Panc1 (cell line): ENCODE results near the gene CKAP5. TPM values are rescaled to one million over a fixed set of nuclear protein-coding genes. Genes with fewer than 3 reads are reported as not detected.

ENCODE experiments used
- ATAC-seq: fragments of 200-7000 bp; cut with Tn5 transposase; 2 replicates; pipeline ENCODE4 v1.9.1; 2020; ENCODE audit warnings: mild to moderate bottlenecking, moderate library complexity
- BruUV-seq: library from RNA; stranded (reverse); fragments of 400-500 nt; replicated peaks from 2 replicates; lab custom pipeline; 2021; lab: Mats Ljungman, UMichigan
- CTCF ChIA-PET: fragments of 300-600 bp; sonication (Branson Sonifier 250); formaldehyde crosslinking; loops from one replicate; lab custom pipeline; 2022; ENCODE audit warnings: antibody characterized with exemption; lab: Charles Lee
- POLR2A ChIA-PET: fragments of 300-600 bp; sonication (Branson Sonifier 250); formaldehyde crosslinking; loops from one replicate; lab custom pipeline; 2022; ENCODE audit warnings: antibody characterized with exemption; lab: Charles Lee
- DNase-seq: peaks from one replicate; pipeline ENCODE4 v3.0.0-alpha.2; 2010; ENCODE audit warnings: low read depth, low spot score
- H3K27ac ChIP-seq: 2 replicates; pipeline ENCODE4 v1.5.1; 2011; ENCODE audit warnings: mild to moderate bottlenecking, low read length, inconsistent platforms
- H3K27me3 ChIP-seq: fragments of 200-500 bp; sonication (Bioruptor generic); 2 replicates; pipeline ENCODE4 v1.6.0; 2014; ENCODE audit warnings: low read length, inconsistent platforms; ENCODE audit not compliant: control insufficient read depth, insufficient read depth
- H3K36me3 ChIP-seq: fragments of 200-500 bp; sonication (Bioruptor generic); 2 replicates; pipeline ENCODE4 v1.5.1; 2014; ENCODE audit warnings: inconsistent platforms, mild to moderate bottlenecking, low read length, moderate library complexity; ENCODE audit not compliant: control insufficient read depth, insufficient read depth
- H3K4me1 ChIP-seq: 2 replicates; pipeline ENCODE4 v1.5.1; 2011; ENCODE audit warnings: inconsistent platforms, mild to moderate bottlenecking, low read length, moderate library complexity; ENCODE audit not compliant: control insufficient read depth, insufficient read depth
- H3K4me3 ChIP-seq, 2 experiments: 2 replicates each; pipeline ENCODE4 v1.5.1; 2011 to 2012; ENCODE audit warnings: low read depth in 2 of 2, low read length in 2 of 2, mild to moderate bottlenecking in 2 of 2, inconsistent platforms in 1 of 2, moderate library complexity in 1 of 2
- H3K9me3 ChIP-seq: fragments of 200-500 bp; sonication (Bioruptor generic); 2 replicates; pipeline ENCODE4 v1.5.1; 2014; ENCODE audit warnings: low read depth, mild to moderate bottlenecking, inconsistent platforms, low read length, moderate library complexity; ENCODE audit not compliant: control insufficient read depth, insufficient read depth
- POLR2AphosphoS5 ChIP-seq: IDR thresholded peaks from 2 replicates; pipeline ENCODE4 v1.6.1; 2012; ENCODE audit warnings: mild to moderate bottlenecking, low read depth, low read length, moderate library complexity
- SIN3A ChIP-seq: IDR thresholded peaks from 2 replicates; pipeline ENCODE4 v1.6.1; 2012; ENCODE audit warnings: low read depth, mild to moderate bottlenecking, low read length, moderate library complexity, borderline replicate concordance; ENCODE audit not compliant: insufficient read depth
- TCF7L2 ChIP-seq: IDR thresholded peaks from 2 replicates; pipeline ENCODE4 v1.6.1; 2011; ENCODE audit warnings: mild to moderate bottlenecking, low read depth, low read length, inconsistent platforms
- in situ Hi-C: cut with HindIII; loops from 2 replicates; pipeline ENCODE4 v1.10.0; 2016; ENCODE audit warnings: low sequenced_read_pairs, low pct_unique_long_range_greater_than_20kb
- intact Hi-C: fragments of 100-400 bp; cut with micrococcal nuclease; formaldehyde crosslinking; loops from one replicate; pipeline ENCODE4 v1.10.0; 2022; ENCODE audit not compliant: unreplicated experiment
- total RNA-seq: library from RNA; stranded (reverse); gene quantifications from one replicate; pipeline ENCODE4 v1.2.1, GENCODE V29; 2021; ENCODE audit not compliant: unreplicated experiment
- TF ChIP-seq, protein P1 (sequence below), 2 experiments: IDR thresholded peaks; 2 replicates each; pipeline ENCODE4 v1.6.1; 2011 to 2012; ENCODE audit warnings: low read depth in 2 of 2, control low read depth in 1 of 2, low read length in 1 of 2, mild to moderate bottlenecking in 1 of 2, moderate library complexity in 1 of 2; ENCODE audit not compliant: insufficient read depth in 1 of 2
- TF ChIP-seq, protein P2 (sequence below): fragments of 450-650 bp; IDR thresholded peaks from 2 replicates; pipeline ENCODE4 v1.5.1; 2017; ENCODE audit warnings: mild to moderate bottlenecking

CKAP5 gene
- total RNA-seq, 1 experiment from 2014 or later: 191 TPM

DNA sequence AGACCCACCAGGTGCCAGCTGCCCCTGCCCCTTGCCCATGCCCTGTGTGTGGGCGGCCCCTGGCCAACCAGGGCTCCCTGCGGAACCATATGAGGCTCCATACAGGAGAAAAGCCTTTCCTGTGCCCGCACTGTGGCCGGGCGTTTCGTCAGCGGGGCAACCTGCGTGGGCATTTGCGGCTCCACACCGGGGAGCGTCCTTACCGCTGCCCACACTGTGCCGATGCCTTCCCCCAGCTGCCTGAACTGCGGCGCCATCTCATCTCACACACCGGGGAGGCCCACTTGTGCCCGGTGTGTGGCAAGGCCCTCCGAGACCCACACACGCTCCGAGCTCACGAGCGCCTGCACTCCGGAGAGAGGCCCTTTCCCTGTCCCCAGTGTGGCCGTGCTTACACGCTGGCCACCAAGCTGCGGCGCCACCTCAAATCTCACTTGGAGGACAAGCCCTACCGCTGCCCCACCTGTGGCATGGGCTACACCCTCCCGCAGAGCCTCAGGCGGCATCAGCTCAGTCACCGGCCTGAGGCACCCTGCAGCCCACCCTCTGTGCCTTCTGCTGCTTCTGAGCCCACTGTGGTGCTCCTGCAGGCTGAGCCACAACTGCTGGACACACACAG lies 140.9 kb downstream of the CKAP5 start:
- Histone ChIP-seq H3K27ac (no peak overlapping the region), H3K36me3 (peaks cover 10% of the 10 kb centered on the region), H3K27me3 (no peaks in the 10 kb centered on the region), H3K4me3 (no peak overlapping the region), H3K4me1 (peaks cover 8% of the 10 kb centered on the region; the same call in 1 of the 2 replicates), H3K9me3 (no peaks in the 10 kb centered on the region)
- DNase-seq (no peak), ATAC-seq (no peak)
- intact Hi-C loops: no loop called here
- in situ Hi-C loops: no loop called here
- CTCF ChIA-PET: no interaction called here
- TF ChIP-seq, protein P1, sequence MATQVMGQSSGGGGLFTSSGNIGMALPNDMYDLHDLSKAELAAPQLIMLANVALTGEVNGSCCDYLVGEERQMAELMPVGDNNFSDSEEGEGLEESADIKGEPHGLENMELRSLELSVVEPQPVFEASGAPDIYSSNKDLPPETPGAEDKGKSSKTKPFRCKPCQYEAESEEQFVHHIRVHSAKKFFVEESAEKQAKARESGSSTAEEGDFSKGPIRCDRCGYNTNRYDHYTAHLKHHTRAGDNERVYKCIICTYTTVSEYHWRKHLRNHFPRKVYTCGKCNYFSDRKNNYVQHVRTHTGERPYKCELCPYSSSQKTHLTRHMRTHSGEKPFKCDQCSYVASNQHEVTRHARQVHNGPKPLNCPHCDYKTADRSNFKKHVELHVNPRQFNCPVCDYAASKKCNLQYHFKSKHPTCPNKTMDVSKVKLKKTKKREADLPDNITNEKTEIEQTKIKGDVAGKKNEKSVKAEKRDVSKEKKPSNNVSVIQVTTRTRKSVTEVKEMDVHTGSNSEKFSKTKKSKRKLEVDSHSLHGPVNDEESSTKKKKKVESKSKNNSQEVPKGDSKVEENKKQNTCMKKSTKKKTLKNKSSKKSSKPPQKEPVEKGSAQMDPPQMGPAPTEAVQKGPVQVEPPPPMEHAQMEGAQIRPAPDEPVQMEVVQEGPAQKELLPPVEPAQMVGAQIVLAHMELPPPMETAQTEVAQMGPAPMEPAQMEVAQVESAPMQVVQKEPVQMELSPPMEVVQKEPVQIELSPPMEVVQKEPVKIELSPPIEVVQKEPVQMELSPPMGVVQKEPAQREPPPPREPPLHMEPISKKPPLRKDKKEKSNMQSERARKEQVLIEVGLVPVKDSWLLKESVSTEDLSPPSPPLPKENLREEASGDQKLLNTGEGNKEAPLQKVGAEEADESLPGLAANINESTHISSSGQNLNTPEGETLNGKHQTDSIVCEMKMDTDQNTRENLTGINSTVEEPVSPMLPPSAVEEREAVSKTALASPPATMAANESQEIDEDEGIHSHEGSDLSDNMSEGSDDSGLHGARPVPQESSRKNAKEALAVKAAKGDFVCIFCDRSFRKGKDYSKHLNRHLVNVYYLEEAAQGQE (IDR thresholded peaks at IDR 0.05; ENCODE audit: insufficient read depth in 1 of 2, low read depth in 2 of 2, low read length in 1 of 2): no peak
- TF ChIP-seq TCF7L2 (no peak), SIN3A (no peak), POLR2AphosphoS5 (no peak)
- TF ChIP-seq, protein P2, sequence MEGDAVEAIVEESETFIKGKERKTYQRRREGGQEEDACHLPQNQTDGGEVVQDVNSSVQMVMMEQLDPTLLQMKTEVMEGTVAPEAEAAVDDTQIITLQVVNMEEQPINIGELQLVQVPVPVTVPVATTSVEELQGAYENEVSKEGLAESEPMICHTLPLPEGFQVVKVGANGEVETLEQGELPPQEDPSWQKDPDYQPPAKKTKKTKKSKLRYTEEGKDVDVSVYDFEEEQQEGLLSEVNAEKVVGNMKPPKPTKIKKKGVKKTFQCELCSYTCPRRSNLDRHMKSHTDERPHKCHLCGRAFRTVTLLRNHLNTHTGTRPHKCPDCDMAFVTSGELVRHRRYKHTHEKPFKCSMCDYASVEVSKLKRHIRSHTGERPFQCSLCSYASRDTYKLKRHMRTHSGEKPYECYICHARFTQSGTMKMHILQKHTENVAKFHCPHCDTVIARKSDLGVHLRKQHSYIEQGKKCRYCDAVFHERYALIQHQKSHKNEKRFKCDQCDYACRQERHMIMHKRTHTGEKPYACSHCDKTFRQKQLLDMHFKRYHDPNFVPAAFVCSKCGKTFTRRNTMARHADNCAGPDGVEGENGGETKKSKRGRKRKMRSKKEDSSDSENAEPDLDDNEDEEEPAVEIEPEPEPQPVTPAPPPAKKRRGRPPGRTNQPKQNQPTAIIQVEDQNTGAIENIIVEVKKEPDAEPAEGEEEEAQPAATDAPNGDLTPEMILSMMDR: no peak
- no TSS peak for BruUV-seq
- POLR2A ChIA-PET: no interaction called here

DNA sequence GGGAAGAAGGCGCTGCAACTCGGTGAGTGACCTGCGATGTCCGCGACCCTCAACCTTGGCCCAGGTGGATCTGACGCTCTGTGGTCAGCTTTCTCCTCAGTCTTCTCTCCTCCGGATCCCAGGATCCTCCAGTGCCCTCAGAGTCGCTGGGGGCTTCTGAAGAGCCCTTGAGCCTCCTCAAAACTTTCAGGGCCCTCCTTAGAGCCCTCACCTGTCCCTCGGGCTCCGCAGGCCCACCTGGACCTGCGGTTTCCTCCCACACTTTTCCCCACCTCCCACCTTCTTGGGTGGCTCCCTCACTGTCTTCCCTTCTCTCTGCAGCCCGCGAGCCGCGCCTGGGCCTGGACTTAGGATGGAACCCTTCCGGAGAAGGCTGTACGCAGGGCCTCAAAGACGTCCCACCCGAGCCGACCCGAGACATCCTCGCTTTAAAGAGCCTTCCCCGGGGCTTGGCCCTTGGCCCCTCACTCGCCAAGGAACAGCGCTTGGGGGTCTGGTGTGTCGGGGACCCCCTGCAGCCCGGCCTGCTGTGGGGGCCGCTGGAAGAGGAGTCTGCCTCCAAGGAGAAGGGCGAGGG lies 144.9 kb downstream of the CKAP5 start:
- Histone ChIP-seq H3K36me3 (peaks cover 10% of the 10 kb centered on the region), H3K27ac (peak overlapping the region; percentile 99), H3K4me3 (peak overlapping the region; percentile 90 to 99), H3K9me3 (no peaks in the 10 kb centered on the region), H3K27me3 (no peaks in the 10 kb centered on the region), H3K4me1 (peaks cover 8% of the 10 kb centered on the region; the same call in 1 of the 2 replicates)
- DNase-seq (no peak), ATAC-seq (peak; percentile 17)
- ChIA-PET POLR2A (interaction anchor here (0.6 kb wide), 1 partner anchor 36 kb away, joined by 3 read pairs; no protein-coding TSS in a partner anchor), CTCF (no interaction called here)
- in situ Hi-C loops (no loop called here), intact Hi-C loops (no loop called here)
- TSS peak; percentile 89 for BruUV-seq
- TF ChIP-seq, protein P2: no peak
- TF ChIP-seq POLR2AphosphoS5: no peak
- TF ChIP-seq TCF7L2: no peak
- no peak for TF ChIP-seq SIN3A
- TF ChIP-seq, protein P1 (IDR thresholded peaks at IDR 0.05; ENCODE audit: insufficient read depth in 1 of 2, low read depth in 2 of 2, low read length in 1 of 2): no peak
